Fibroblast of pulmonary artery (primary cell): ENCODE data around the gene DAPP1.
A peak's percentile ranks its signal among the peaks of the same experiment; 100 is the strongest.

Experiments
- DNase-seq: peaks from one replicate; pipeline ENCODE4 v3.0.0-alpha.2; 2010; ENCODE audit warnings: low read depth
- H3K4me3 ChIP-seq: replicated peaks from 2 replicates; pipeline ENCODE4 v1.5.1; 2011; ENCODE audit warnings: low read depth, mild to moderate bottlenecking, control low read depth, low read length, moderate library complexity
- CTCF ChIP-seq: IDR thresholded peaks from 2 replicates; pipeline ENCODE4 v1.5.1; 2011; ENCODE audit warnings: mild to moderate bottlenecking, control low read depth, low read length, inconsistent platforms; ENCODE audit errors: missing control alignments

DAPP1 gene

DNA sequence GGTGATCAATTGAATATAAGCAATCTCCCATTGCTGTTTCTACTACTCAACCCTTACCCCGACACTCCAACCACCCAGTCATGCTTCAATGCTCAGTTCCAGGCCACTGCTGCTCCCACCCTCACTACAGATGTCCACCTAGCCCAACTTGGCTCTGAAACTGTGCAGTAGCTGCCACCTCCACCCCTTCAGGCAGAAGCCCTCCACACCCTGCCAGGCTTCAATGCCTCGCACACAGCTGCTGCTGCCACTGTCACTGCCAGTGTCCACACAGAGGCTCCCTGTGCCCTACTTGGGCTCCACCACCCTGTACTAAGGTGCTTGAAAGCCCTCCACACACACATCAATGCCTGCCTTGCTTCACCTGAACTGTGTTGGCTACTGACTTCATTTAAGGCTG is 43.0 kb downstream of the DAPP1 start:
- DNase-seq: no peak
- no peak for TF ChIP-seq CTCF
- no peak overlapping the region for H3K4me3 ChIP-seq

- H3K4me3 ChIP-seq: no peak overlapping the region
- DNase-seq: no peak
- no peak for TF ChIP-seq CTCF
Observed at GRCh38 chr4:99860521-99860920, 43.9 kb downstream of the DAPP1 start.

- no peak overlapping the region for H3K4me3 ChIP-seq
- TF ChIP-seq CTCF: no peak
- DNase-seq: no peak
Observed at GRCh38 chr4:99861120-99861905, 44.7 kb downstream of the DAPP1 start.

DNA sequence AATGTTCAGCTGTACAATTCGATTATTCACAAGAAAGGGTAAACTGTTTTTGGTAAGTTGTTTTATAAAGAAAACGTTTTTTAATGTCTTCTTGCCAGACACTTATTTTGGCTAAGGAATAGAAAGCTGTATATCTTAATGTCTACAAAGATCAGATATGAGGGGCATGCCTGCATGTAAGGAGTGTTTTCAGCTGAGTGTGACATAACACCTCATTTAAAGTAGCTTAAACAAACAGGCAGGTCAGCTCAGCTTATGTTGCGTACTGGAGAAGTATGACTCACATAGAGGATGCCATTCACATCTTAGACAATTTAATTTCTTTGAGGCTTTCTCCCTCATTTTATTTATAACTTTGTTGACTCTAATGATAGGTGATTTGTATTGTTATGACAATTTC is 47.2 kb downstream of the DAPP1 start:
- TF ChIP-seq CTCF: no peak
- peak; percentile 10 for DNase-seq
- no peak overlapping the region for H3K4me3 ChIP-seq

GRCh38 chr4:99868126-99868596 is 51.5 kb downstream of the DAPP1 start:
- TF ChIP-seq CTCF: no peak
- DNase-seq: peak; percentile 19
- H3K4me3 ChIP-seq: no peak overlapping the region

DNA sequence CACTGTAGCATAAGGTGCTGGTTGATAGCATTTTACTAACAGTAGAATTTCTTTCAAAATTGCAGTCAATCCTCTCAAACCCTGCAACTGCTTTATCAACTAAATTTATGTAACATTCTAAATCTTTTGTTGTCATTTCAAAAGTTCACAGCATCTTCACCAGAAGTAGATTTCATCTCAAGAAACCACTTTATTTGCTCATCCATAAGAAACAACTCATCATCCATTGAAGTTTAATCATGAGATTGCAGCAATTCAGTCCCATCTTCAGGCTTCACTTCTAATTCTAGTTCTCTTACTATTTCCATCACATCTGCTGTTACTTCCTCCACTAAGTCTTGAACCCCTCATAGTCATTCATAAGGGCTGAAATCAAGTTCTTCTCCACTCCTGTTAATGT is 55.9 kb downstream of the DAPP1 start:
- no peak for DNase-seq
- no peak for TF ChIP-seq CTCF
- no peak overlapping the region for H3K4me3 ChIP-seq

DNA sequence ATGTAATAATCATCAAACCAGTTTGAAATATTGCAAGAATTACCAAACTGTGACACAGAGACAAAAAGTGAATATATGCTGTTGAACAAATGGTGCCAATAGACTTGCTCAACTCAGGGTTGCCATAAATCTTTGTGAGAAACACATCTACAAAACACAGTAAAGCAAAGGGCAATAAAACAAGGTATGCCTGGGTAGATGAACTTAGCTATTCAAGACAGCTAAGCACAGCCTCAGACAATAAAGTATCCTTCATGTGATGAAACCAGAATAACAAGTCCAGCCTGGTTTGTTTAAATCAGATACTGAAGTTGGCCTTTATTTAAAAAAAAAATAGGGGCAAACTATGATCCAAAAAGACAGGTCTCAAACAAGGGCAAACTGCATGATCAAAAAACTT is 58.4 kb downstream of the DAPP1 start:
- no peak for DNase-seq
- no peak for TF ChIP-seq CTCF
- no peak overlapping the region for H3K4me3 ChIP-seq
